Measurements from ENCODE around the gene SPPL2B.

SPPL2B gene

GRCh38 chr19:2355168-2356035 is 26.9 kb downstream of the SPPL2B start:
- DNase-seq (ENCODE audit: low read depth) = no peak

DNA sequence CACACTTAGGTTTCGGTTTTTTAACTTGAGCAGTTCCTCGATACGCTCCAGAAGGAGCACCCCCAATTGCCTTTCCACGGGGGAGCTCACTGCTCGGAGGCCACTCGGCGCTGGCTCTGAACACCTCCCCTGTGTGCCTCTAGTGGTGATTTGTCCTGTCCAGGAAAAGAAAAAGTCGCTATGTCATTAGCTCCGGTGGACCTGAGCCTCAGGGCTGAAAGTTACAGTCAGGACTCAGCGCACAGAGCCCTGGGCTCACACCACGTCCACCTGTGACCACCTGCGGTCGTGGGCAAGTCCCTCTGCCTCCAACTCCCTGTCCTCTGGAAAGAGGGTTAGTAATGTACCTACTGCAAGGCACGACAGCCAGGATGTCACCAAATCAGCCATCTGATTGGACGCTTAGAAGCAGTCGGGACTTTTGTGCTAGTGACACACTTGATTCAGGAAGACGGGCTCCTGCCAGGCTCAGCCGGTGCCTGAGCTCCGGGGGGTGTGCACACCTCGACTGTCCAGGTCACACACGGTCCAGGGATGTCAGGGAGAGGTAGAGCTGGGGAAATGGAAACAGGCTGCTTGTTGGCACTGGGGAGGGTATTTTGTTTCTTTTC is 27.7 kb downstream of the SPPL2B start:
- no peak for DNase-seq (ENCODE audit: low read depth)

- no peak for DNase-seq (ENCODE audit: low read depth)
Measured at GRCh38 chr19:2357279-2358206, 29.1 kb downstream of the SPPL2B start.

DNA sequence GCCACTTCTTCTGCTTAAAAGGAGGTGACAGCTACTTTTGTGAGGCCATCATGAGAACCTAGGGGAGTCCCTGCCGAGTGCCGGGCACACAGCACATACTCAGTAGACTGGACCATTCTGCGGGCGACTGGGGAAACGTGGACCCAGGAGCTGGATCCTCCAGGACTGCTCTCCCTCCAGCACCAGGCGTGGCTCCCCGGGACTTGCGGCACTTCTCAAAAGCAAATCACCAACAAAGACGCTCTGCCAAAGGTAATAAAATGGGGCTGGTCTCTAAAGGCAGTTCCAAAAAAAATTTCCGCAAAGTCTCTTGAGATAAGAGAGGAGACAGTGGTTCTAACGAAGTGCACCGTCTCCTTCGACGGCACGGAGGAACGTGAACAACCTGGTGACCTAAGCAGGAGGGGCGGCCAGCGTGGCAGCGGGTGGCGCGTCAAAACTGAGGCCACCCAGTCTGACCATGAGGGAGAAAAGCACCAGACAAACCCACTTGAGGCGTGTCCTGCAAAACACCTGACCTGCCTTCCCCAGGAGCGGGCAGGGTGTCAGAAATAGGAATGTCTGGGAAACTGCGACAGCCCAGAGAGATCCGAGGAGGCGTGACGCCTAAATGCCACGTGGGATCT is 30.2 kb downstream of the SPPL2B start:
- DNase-seq (ENCODE audit: low read depth) = no peak

DNA sequence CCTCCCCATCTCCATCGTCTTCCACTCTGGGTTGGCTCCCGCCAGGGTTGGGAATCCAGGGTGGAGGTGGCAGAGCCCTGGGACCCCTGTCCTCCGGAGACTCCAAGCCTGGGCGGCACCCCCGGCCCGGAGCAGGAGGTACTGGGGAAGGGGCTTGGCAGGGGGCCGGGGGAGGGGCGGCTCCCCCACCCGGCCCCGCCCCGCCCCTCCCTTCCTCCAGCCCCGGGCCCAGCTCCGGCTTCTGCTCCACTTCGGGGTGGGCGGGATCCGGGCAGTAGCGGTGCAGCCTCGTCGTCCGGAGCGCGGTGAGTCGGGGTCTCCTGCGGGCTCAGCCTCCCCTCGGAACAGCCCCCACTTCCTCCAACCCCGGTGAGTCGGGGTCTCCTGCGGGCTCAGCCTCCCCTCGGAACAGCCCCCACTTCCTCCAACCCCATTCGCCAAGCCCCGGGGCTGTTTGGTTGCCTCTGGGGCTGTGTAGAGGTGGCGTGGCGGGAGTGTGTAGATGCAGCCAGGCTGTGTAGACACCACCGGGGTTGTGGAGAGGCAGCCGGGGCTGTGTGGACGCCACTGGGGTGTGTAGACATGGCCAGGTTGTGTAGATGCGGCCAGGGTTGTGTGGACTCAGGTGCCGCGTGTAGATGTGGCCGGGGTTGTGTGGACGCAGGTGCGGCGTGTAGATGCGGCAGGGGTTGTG is 31.7 kb downstream of the SPPL2B start, which contains the start of gene TMPRSS9:
Gene TMPRSS9 (plus strand): TSS at position 274 of the 694 bp plus-strand sequence. CDS start 29,521 bp downstream, outside the sequence.
- DNase-seq (ENCODE audit: low read depth) = no peak

DNA sequence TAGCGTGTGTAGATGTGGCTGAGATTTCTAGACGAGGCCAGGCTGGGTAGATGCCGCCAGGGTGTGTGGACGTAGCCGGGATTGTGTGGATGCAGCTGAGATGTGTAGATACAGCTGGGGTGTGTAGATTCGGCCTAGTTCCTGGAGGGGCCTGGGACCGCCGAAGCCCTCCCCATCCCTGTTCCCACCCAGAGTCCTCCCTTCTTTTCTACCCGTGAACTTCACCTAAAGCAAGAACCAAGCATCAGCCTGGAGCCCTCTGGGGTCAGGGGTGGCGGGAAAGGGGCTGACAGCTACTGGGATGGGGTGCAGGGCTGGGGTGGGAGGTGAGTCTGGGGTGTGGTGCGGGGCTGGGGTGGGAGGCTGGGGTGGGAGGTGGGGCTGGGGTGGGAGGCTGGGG is 32.3 kb downstream of the SPPL2B start:
- DNase-seq (ENCODE audit: low read depth) = no peak

- no peak for DNase-seq (ENCODE audit: low read depth)
Measured at GRCh38 chr19:2361246-2362045, 33.0 kb downstream of the SPPL2B start.

DNA sequence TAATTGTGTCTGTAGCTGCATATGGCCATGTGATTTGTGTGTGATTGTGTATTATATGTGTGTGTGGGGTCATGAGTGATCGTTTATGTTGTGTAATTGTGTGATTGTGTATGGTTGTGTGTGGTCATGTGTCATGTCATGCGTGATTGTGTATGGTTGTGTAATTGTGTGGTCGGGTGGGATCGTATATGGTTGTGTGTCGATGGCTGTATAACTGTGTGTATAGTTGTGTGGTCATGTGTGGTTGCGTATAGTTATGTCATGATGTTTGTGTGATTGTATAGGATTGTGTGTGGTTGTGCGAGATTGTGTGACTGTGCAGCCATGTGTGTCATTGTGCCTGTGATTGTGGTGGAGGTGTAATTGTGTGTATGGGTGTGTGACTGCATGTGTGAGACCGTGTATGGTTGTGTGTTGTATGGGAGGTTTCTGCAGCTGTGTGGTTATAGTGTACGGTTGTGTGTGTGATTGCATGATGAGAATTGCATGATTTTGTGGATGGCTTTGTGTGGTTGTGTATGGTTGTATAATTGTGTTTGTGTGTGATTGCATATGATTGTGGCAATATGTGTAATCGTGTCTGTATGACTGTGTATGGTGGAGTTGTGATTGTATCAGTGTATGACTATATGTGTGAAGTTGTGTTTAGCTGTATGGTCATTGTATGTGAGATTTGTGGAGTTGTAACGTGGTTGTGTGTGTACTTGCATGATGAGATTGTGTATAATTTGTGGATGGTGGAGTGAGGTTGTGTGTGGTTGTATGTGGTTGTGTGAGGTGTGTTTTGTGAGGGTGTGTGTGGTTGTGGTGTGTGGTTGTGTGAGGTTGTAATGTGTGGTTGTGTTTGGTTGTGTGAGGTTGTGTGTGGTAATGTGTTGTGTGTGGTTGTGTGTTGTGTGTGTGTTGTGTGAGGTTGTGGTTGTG is 33.8 kb downstream of the SPPL2B start:
- DNase-seq (ENCODE audit: low read depth) = no peak

- no peak for DNase-seq (ENCODE audit: low read depth)
Measured at GRCh38 chr19:2362970-2363300, 34.5 kb downstream of the SPPL2B start.

GRCh38 chr19:2363419-2363818 is 34.9 kb downstream of the SPPL2B start:
- no peak for DNase-seq (ENCODE audit: low read depth)

- DNase-seq (ENCODE audit: low read depth) = no peak
Measured at GRCh38 chr19:2365201-2365970, 36.9 kb downstream of the SPPL2B start.

DNA sequence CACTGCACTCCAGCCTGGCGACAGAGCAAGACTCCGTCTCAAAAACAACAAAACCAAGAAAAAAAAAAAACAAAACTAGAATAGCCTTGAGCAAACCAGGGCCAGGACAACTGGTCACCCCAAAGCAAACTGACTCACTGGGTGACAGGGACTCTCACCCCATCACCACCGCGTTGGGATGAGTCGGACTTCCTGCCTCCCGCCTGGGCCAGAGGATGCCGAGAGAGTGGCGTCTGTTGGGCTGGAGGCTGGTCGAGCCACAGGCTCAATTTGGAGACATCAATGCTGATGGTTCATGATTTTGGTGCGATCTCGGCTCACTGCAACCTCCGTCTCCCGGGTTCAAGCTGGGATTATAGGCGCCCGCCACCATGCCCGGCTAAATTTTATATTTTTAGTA is 43.2 kb downstream of the SPPL2B start:
- DNase-seq (ENCODE audit: low read depth) = no peak

- DNase-seq (ENCODE audit: low read depth) = no peak
Measured at GRCh38 chr19:2372076-2372612, 43.7 kb downstream of the SPPL2B start.

DNA sequence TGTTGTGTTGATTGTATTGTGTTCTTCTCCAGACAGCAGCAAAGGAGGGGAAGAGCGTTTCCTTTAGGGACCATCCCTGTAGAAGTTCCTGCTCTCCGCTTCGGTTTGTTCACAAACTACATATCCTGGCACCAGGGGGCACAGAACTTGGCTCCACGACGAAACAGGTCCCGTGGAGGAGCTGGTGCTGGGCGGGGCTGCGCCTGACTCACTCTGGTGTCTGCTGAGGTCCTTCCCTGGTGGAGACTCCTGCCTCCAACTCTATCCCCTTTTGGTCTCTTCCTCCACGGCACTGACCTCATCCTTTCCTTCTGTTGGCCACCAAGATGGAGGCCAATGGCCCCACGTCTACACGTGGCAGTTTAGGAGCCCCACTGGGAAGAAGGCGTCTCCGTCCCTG is 46.3 kb downstream of the SPPL2B start:
- no peak for DNase-seq (ENCODE audit: low read depth)

GRCh38 chr19:2375353-2376121 is 47.1 kb downstream of the SPPL2B start:
- DNase-seq (ENCODE audit: low read depth) = no peak

GRCh38 chr19:2376784-2377519 is 48.5 kb downstream of the SPPL2B start:
- no peak for DNase-seq (ENCODE audit: low read depth)

GRCh38 chr19:2380567-2380966 is 52.1 kb downstream of the SPPL2B start:
- DNase-seq (ENCODE audit: low read depth) = no peak
